ENCODE data around the gene DUSP3. TPM values are rescaled to one million over a fixed set of nuclear protein-coding genes. Genes with fewer than 3 reads are reported as not detected.

Gene DUSP3
- 80.3 TPM for total RNA-seq

GRCh38 chr17:43778337-43779144 lies at the start of gene DUSP3:
Gene DUSP3, minus strand, starts transcription at chr17:43778977. Its CDS starts 53 bp downstream, at chr17:43778924.
- DNase-seq, result peak; percentile 95

GRCh38 chr17:43827596-43827995 lies 48.8 kb upstream of the DUSP3 start:
- no peak for DNase-seq

DNA sequence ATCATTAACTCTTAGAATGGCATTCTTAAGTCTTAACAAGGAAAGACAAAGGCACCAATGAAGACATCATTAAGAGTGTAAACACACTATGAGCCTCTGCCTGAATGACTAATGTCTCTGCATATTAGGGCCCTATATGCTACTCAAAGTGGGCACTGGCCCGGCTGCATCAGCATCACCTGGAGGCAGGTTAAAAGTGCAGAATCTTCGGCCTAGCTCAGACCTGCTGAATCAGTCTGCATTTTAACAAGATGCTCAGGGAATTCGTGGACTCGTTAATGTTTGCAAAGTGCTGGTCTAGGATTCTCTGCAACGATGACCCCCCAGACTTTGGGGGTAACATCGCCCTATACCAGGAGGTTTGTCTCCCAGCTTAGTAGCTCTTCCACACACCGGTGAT lies 47.4 kb upstream of the DUSP3 start:
- DNase-seq, result no peak

- no peak for DNase-seq
Measured at GRCh38 chr17:43825567-43825966, 46.8 kb upstream of the DUSP3 start.

DNA sequence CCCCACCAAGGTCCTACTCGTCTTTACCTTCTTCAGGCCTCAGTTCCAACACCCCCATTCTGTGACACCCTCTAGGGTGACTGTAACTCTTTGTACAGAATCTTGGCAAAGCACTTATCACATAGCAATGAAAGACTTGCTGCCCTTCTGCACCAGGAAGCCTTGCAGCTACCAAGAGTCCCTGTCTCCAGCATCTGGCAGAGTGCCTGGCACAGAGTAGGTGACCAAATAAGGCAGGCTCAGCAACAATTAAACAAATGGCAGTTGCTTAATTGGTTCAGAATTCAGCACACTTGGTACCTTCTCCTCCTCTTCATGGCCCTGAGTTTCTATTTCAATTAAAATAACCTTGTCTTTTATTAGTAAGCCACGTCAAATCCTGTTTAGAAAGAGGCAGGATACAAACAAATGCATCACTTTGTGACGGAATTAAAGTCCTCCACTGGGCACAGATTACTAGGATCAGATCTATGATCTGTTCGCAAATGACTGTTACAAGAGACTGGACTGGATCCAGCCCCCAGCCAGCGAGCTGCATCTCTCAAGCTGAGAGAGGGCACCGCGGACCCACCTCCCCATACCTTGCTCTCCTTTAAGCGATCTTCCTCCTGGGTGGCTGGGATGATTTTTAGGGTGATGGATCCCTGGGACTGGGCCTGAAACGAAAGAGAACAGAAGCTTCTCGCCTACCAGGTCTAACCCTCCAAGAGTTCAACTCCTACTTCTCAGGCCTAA lies 44.7 kb upstream of the DUSP3 start:
- no peak for DNase-seq

GRCh38 chr17:43822570-43823190 lies 43.9 kb upstream of the DUSP3 start:
- DNase-seq, result no peak

- no peak for DNase-seq
Measured at GRCh38 chr17:43820759-43821158, 42.0 kb upstream of the DUSP3 start.

DNA sequence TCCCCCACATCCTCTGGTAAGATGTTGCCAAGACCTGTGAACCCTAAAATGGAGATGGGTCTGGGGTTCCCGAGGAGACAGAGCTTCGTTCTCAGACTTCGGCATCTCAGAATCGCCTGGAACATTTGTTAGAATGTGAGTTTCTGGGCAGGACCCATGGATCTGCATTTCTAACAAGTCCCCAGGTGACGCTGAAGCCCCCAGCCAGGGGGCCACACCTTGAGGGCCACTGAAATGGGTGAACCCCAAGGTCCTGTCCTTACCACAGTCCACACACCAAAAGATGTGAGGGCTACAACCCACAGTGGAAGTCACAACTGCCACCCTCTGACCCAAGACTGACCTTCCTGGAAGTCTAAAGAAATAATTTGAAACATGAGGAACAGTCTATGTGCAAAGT lies 40.2 kb upstream of the DUSP3 start:
- no peak for DNase-seq

DNA sequence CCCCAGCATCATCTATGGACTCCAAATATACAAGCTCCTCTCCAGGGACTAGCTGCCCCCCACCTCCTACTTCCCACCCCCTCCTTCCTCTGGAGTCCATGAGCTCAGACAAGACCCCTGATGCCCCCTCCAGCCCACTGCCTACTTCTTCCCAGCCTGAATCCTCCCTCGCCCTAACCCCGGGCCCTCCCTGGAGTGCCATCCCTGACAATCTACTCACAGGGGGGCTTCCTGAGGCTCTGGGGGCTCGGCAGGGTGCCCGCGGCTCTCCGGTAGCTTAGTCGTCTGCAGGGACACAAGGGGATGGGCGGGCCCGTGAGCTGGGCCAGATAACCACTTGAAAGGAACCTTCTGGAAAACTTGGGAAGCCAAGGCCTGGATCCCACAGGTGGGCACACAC lies 39.0 kb upstream of the DUSP3 start:
- no peak for DNase-seq

DNA sequence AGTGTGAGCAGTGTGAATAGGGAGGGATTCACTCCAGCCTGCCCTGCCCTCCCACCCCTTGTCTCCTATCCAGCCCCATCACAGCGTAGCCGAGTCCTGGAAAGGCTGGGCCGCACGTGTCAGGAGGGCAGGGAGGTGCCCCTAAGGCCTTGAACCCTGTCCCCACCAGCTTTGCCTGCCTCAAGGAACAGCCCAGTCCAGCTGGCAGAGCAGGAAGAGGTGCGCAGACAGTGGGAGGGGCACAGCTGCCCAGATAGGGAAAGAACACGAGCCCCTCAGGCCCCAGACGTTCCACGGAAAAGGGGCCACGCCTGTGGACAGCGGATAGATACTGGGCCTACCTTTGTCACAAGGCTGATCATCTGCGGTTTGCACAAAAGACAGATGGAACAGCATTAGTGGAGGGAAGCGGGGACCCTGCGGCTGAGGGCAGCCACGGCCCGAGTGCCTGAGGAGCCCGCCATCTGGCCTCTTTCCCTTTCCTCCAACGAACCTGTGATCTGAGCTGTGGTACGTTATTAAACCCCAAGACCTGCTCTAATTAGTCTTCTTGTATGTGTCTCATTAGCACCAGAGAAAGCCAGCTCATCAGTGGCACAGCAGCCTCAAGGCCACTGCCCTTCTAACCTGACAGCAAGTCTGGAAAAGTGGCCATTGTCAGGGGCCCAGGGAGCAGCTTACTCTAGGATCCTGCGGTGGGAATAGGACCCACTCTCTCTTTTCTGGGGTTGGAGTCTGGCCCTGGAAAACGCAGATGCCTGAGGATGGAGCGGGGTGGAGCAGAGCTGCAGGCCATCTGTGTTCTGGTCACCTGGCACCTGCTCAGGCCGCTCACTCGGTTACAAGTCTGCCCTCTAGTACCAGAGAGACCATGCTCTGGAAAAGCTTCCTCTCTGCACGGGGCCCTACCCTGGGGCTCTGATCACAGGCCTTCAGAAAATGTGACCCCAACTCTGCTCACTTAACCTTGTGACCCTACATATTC lies 37.9 kb upstream of the DUSP3 start:
- no peak for DNase-seq

DNA sequence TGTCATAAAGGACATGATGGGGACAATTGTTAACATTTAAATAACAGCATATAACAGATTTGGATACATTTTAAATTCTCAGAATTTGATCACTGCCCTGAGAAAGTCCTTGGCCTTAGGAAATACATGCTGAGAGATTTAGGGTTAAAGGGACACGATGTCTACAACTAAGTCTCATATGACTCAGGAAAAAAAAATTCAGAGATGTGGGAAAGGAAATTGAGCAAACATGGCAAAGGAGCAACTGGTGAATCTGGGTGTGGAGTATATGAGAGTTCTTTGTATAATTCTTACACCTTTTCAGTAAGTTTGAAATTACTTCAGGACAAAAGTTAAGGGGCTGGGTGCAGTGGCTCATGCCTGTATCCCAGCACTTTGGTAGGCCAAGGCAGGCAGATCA lies 35.9 kb upstream of the DUSP3 start:
- DNase-seq, result no peak

GRCh38 chr17:43814026-43814425 lies 35.2 kb upstream of the DUSP3 start:
- DNase-seq, result no peak

DNA sequence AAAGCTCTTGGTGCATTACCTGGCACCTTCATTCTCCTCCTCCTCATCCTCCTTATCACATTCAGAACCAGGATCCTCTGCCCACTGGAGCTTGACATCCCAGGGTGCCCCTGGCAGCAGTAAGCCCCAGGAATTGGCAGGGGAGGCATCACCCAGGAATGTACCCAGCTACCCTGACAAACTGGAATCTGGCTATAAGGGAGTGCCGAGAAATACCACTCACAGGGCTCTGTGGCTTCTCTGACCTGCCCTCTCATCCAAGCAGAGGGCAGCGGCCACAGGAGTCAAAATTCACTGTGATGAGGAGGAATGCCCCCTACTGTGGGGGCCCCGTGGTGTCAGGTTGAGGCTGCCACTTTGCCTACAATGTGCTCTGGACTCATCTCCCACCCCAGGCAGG lies 34.6 kb upstream of the DUSP3 start:
- no peak for DNase-seq

- no peak for DNase-seq
Measured at GRCh38 chr17:43812396-43813265, 33.9 kb upstream of the DUSP3 start.

- no peak for DNase-seq
Measured at GRCh38 chr17:43810823-43811222, 32.0 kb upstream of the DUSP3 start.

DNA sequence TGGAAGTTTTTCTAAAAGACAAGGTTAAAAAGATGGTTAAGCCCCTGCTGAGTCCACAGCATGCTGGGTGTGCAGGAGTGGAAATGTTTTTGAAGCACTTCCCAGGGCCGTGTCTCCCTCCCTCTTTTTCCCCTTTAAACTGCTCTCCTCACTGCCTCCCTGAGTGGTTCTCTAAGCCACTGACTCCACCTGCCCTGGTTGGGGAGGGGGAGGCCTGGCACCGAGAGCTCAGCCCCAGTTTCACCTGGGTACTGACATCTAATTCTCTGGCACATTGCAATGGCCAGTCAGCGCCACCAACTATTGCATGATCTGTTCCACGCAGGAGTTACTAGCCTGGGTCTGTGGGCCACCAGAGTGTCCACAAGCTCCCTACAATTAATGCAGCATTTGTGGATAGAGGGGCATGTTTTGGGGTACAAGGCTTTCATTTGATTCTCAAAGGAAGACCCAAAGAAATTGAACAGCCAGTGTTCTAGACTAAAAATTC lies 31.5 kb upstream of the DUSP3 start:
- DNase-seq, result no peak

DNA sequence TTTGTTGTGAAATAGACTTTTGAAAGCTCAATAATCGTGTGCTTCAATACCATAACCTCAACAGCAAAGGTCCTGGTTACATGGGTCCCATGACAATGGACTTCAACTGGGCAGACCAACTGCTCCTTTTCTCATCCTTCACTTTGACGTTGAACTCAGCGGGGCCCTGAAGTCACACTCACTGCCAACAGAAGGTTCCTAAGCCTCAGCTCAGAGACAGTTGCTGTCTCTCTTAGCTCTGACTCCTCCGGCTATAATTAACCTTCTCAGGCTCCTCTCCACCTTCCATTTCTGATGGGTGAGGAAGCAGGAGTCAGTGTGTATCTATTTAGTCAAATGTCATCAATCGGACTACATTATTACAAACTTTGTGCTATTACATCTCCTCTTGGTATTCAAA lies 30.3 kb upstream of the DUSP3 start:
- DNase-seq, result peak; percentile 31

- DNase-seq, result no peak
Measured at GRCh38 chr17:43808076-43808475, 29.3 kb upstream of the DUSP3 start.

DNA sequence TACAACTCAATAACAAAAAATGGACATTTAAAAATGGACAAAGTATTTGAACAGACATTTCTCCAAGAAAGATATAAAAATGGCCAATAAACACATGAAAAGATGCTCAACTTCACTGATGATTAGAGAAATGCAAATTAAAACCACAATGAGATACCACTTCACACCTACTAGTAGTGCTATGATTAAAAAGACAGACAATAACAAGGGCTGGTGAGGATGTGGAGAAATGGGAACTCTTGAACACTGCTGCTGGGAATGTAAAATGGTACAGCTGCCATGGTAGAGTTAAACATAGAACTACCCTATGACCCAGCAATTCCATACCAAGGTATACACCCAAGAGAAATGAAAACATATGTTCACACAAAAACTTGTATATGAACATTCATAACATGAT lies 26.3 kb upstream of the DUSP3 start:
- DNase-seq, result no peak

DNA sequence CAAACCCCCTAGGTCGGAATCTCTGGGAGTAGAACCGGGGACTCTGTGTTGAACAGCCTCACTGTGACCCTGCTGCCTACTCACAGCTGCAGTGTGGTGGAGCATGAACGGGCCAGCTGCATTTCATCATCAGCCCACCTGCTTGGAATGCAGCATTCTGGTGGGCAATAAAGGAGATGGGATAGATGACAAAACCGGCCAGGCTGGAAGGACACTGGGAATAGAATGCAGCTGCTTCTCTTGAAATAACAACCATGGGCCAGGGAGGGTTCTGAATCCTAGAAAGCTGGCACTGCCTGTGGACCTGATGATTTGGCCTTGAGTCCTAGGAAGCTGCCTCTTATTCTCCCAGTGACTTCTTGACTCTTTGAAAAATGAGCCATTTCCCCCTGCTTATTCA lies 25.0 kb upstream of the DUSP3 start:
- DNase-seq, result peak; percentile 7

- DNase-seq, result no peak
Measured at GRCh38 chr17:43801844-43802243, 23.1 kb upstream of the DUSP3 start.
